ENCODE measurements around the gene SBNO2.

DNA sequence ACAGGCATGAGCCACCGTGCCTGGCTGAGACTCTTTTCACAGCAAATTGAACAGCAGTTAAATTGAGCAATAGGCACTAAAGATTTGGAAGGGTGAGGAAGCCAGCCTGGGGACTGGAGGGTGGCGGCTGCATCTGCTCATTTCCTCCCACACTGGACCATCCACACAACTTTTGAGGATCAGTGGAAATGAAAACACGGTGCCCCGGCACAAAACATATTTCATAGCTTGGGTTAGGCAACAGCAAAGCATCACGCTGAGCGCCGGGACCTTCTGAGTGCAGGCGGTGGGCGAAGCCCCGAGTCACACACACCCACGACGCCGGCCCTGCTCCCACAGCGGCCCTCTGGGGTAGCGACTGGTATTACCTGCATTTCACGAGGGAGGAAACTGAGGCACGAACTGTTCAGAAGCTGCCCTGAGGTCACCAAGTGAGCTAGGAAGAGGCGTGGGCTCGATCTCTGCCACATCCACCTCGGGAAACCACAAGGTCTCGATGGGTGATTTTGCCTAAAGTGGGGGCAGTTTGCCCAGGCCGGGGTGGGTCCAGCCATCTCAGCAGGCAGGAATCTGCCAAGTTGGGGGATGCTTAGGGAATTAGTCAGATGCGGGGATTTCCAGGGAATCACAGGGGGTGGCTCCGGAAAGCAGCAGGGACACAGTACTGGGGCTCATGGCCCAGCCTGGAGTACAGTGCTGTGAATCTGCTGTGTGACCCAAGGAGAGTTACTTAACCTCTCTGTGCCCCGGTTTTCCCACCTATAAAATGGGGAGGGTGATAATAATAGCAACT lies 3.5 kb upstream of the SBNO2 start:
- TF ChIP-seq, protein P1, sequence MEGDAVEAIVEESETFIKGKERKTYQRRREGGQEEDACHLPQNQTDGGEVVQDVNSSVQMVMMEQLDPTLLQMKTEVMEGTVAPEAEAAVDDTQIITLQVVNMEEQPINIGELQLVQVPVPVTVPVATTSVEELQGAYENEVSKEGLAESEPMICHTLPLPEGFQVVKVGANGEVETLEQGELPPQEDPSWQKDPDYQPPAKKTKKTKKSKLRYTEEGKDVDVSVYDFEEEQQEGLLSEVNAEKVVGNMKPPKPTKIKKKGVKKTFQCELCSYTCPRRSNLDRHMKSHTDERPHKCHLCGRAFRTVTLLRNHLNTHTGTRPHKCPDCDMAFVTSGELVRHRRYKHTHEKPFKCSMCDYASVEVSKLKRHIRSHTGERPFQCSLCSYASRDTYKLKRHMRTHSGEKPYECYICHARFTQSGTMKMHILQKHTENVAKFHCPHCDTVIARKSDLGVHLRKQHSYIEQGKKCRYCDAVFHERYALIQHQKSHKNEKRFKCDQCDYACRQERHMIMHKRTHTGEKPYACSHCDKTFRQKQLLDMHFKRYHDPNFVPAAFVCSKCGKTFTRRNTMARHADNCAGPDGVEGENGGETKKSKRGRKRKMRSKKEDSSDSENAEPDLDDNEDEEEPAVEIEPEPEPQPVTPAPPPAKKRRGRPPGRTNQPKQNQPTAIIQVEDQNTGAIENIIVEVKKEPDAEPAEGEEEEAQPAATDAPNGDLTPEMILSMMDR (IDR thresholded peaks at IDR 0.05) = peak in 3 of 6 experiments; percentile 14 to 29 (median 24)
- TF ChIP-seq POLR2A (IDR thresholded peaks at IDR 0.05) = peak in 1 of 4 donors; percentile 28
- peak in 1 of 2 donors; percentile 5 for TF ChIP-seq POLR2AphosphoS5 (IDR thresholded peaks at IDR 0.05)
- no peak for TF ChIP-seq EP300 (IDR thresholded peaks at IDR 0.05)
